ENCODE results near the gene PDE1C.
"Not testable (repeated sequence)": the region's sequence is repeated elsewhere in the genome, so short reads cannot be mapped to it uniquely, and the experiment has no call there.

Gene PDE1C

DNA sequence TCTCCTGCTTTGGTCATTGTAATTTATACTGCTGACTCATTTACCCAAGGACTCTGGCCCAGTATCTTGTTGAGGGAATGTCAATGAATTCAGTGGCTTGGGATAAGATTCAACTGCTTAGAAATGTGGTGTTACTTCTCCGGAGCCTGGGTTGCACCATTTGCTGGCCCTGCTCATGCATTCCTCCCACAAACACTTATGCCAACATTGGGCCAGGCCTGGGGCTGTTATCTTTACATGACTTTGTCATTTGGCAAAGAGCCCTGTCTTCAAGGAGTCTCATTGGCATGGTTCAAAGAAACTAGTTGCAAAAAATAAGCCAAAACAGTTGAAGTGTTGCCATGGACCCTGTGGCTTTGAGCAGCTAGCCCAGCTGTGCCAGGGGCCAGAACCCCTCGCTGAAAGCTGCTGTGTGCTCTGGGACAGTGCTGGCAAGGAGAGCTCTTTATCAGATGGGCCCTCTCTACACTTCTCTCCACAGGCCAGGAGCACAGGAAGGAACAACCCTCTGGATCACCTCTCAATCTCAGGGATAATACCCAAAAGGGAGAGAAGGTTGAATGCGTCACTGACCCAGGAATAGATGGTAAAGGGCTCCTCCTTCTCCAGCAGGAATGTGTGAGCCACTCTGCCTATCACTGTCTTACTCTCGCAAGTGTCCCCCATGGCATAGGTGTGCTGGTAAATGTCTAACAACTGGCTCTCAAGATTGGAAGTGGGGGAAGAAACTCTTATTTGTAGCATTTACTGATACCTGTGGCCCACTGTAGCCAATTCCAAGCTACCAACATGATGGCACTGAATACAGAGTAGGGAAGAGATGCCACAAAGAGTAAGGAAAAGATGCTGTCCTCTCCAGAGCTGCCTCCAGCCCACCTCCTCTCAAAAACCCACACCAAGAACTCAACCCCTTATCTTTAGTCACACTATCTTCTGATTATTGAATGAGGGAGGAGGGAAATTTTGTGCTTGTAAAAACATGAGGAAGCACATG, 23.5 kb upstream of the PDE1C start:
- H3K36me3 ChIP-seq (ENCODE audit: control insufficient read depth, insufficient read depth, low read length), result no peaks in the 10 kb centered on the region
- H3K27ac ChIP-seq (ENCODE audit: low read depth, low read length), result no peak overlapping the region
- H3K9ac ChIP-seq (ENCODE audit: low read depth, low read length), result no peak overlapping the region
- no peak overlapping the region for H3K4me3 ChIP-seq (ENCODE audit: low read depth, low read length)
- H3K4me1 ChIP-seq (ENCODE audit: control insufficient read depth, insufficient read depth, low read length), result no peaks in the 10 kb centered on the region
- no peaks in the 10 kb centered on the region for H3K27me3 ChIP-seq (ENCODE audit: control insufficient read depth, insufficient read depth, low read length)
- H3K9me3 ChIP-seq (ENCODE audit: control insufficient read depth, insufficient read depth, low read length), result no peaks in the 10 kb centered on the region

DNA sequence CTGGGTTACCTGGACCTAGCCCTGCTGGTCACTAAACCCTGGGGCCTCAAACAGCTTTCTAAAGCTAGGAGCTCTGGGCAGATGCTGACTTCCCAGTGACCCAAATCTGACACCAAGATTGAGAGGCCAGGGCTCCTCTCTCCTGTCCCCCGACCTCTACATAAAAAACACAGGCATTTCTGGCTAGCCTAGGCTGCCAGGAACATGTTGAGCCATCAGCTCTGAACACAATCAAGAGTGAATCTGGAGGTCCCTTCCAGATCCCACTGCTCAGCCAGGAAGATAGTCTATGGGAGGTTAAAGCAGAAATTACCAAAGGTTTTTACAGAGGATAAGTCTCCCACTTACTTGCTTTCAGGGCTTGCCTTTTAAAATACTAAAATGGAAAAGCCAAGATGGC, 22.1 kb upstream of the PDE1C start:
- Histone ChIP-seq H3K36me3 (ENCODE audit: control insufficient read depth, insufficient read depth, low read length) (no peaks in the 10 kb centered on the region), H3K9ac (ENCODE audit: low read depth, low read length) (no peak overlapping the region), H3K9me3 (ENCODE audit: control insufficient read depth, insufficient read depth, low read length) (no peaks in the 10 kb centered on the region), H3K27me3 (ENCODE audit: control insufficient read depth, insufficient read depth, low read length) (no peaks in the 10 kb centered on the region), H3K27ac (ENCODE audit: low read depth, low read length) (no peak overlapping the region), H3K4me1 (ENCODE audit: control insufficient read depth, insufficient read depth, low read length) (no peaks in the 10 kb centered on the region), H3K4me3 (ENCODE audit: low read depth, low read length) (no peak overlapping the region)

DNA sequence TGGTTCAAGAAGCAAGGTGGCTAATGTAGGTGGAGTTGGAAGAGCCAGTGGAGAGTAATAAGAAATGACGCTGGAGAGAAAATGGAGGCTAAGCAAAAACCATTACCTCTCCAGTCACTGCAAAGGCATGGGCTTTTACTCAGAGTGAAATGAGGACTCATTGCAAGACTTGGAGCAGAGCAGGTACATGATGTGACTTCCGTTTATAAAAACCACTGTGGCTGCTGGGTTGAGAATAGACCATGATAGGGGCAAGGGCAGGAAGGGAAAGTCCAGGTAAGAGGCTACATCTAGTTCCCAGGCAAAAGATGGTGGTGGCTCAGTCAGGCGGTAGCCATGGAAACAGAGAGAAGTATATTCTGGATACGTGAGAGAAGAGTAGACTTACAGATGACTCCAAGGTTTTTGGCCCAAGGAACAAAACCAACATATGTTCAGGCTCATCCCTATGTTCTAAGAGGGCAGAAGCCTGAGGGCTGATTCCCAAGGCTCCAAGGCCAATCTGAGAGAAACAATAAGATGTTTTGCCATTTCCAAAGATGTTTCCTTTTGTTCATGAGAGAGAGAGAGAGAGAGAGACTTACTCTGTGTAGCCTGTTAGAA, 21.5 kb upstream of the PDE1C start:
- Histone ChIP-seq H3K9me3 (ENCODE audit: control insufficient read depth, insufficient read depth, low read length) (no peaks in the 10 kb centered on the region), H3K27ac (ENCODE audit: low read depth, low read length) (no peak overlapping the region), H3K9ac (ENCODE audit: low read depth, low read length) (no peak overlapping the region), H3K36me3 (ENCODE audit: control insufficient read depth, insufficient read depth, low read length) (no peaks in the 10 kb centered on the region), H3K4me3 (ENCODE audit: low read depth, low read length) (no peak overlapping the region), H3K27me3 (ENCODE audit: control insufficient read depth, insufficient read depth, low read length) (no peaks in the 10 kb centered on the region), H3K4me1 (ENCODE audit: control insufficient read depth, insufficient read depth, low read length) (no peaks in the 10 kb centered on the region)

DNA sequence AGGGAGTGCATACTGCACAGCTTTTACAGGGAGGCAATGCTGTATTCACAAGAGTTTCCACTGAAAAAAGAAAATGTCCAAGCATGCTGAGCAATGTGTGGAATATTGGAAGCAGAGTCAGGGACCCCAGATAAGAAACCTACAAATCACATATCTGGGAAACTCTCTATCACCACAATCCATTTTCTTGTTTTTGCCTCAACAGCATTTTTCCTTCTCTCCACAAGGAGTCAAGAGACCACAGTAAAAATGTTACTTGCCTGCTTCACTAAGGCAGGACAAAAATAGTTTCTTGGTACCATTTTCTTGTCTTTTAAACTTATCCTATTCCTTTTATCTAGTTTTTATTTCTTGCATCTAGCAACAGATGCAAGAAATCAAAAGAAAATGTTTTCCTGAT, 19.5 kb upstream of the PDE1C start:
- Histone ChIP-seq H3K9me3 (ENCODE audit: control insufficient read depth, insufficient read depth, low read length) (no peaks in the 10 kb centered on the region), H3K4me3 (ENCODE audit: low read depth, low read length) (no peak overlapping the region), H3K36me3 (ENCODE audit: control insufficient read depth, insufficient read depth, low read length) (no peaks in the 10 kb centered on the region), H3K9ac (ENCODE audit: low read depth, low read length) (no peak overlapping the region), H3K27me3 (ENCODE audit: control insufficient read depth, insufficient read depth, low read length) (no peaks in the 10 kb centered on the region), H3K4me1 (ENCODE audit: control insufficient read depth, insufficient read depth, low read length) (no peaks in the 10 kb centered on the region), H3K27ac (ENCODE audit: low read depth, low read length) (no peak overlapping the region)

DNA sequence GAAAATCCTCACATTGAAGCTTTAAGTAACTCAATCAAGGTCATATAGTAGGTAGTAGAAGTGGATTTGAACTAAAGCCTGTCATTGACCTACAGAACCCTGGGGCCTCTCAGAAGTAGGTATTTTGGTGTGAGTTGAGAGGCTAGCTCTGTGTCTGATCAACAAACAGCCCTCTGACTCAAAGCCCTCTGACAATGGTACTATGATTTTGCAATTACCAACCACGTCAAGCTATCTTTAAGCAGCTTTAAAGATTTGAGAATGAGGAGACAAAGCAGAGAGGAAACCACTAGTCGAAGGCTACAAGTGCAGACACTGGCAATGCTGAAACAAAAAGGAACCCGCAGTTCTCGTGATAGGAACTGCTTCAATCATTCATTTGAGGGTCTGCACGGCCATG, 19.0 kb upstream of the PDE1C start:
- no peaks in the 10 kb centered on the region for H3K9me3 ChIP-seq (ENCODE audit: control insufficient read depth, insufficient read depth, low read length)
- H3K36me3 ChIP-seq (ENCODE audit: control insufficient read depth, insufficient read depth, low read length), result no peaks in the 10 kb centered on the region
- no peak overlapping the region for H3K9ac ChIP-seq (ENCODE audit: low read depth, low read length)
- no peaks in the 10 kb centered on the region for H3K27me3 ChIP-seq (ENCODE audit: control insufficient read depth, insufficient read depth, low read length)
- H3K4me3 ChIP-seq (ENCODE audit: low read depth, low read length), result no peak overlapping the region
- H3K27ac ChIP-seq (ENCODE audit: low read depth, low read length), result no peak overlapping the region
- H3K4me1 ChIP-seq (ENCODE audit: control insufficient read depth, insufficient read depth, low read length), result no peaks in the 10 kb centered on the region

DNA sequence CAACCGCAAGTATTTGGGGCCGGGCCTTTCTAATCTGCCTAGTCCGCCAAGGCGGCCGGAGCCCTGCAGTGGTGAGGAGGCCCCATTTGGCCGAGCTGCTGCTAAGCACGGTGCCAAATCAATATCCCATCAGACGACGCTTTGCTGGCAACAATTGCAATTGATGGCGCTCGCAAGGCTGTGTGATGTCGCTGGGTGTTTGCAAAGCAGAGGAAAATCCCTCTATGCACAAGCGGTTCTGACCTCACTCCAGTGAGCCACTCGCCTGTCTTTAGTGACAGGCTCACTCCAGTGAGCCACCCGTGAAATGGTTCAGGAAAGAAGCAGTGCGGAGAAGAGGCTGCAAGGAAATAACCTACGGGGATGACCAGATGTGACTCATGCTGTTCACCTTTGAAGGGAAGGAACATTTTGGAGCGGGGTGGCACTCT, 18.3 kb upstream of the PDE1C start:
- H3K9me3 ChIP-seq (ENCODE audit: control insufficient read depth, insufficient read depth, low read length), result no peaks in the 10 kb centered on the region
- H3K27me3 ChIP-seq (ENCODE audit: control insufficient read depth, insufficient read depth, low read length), result no peaks in the 10 kb centered on the region
- no peak overlapping the region for H3K9ac ChIP-seq (ENCODE audit: low read depth, low read length)
- H3K4me1 ChIP-seq (ENCODE audit: control insufficient read depth, insufficient read depth, low read length), result no peaks in the 10 kb centered on the region
- no peaks in the 10 kb centered on the region for H3K36me3 ChIP-seq (ENCODE audit: control insufficient read depth, insufficient read depth, low read length)
- no peak overlapping the region for H3K27ac ChIP-seq (ENCODE audit: low read depth, low read length)
- H3K4me3 ChIP-seq (ENCODE audit: low read depth, low read length), result no peak overlapping the region

DNA sequence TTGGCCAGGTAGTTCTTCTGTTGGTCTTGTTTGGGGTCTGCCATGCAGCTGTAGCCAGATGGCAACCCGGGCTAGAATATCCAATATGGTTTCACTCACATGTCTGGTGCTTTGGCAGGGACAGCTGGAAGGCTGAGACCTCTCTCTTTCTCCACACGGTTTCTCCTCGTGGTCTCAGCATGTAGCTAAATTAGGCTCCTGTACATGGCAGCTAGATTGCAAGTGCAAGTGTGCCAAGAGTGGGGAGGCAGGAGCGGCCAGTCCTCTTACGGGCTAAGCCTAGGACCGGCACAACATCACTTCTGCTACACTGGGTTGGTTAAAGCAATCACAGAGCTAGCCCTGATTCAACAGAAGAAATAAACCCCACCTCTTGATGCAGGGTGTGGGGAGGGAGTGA, 9.3 kb upstream of the PDE1C start:
- H3K36me3 ChIP-seq (ENCODE audit: control insufficient read depth, insufficient read depth, low read length), result no peaks in the 10 kb centered on the region
- no peak overlapping the region for H3K9ac ChIP-seq (ENCODE audit: low read depth, low read length)
- H3K4me1 ChIP-seq (ENCODE audit: control insufficient read depth, insufficient read depth, low read length), result no peaks in the 10 kb centered on the region
- peaks cover 2% of the 10 kb centered on the region; the same call in 1 of the 2 replicates for H3K27me3 ChIP-seq (ENCODE audit: control insufficient read depth, insufficient read depth, low read length)
- H3K4me3 ChIP-seq (ENCODE audit: low read depth, low read length), result no peak overlapping the region
- H3K9me3 ChIP-seq (ENCODE audit: control insufficient read depth, insufficient read depth, low read length), result peaks cover 10% of the 10 kb centered on the region
- H3K27ac ChIP-seq (ENCODE audit: low read depth, low read length), result no peak overlapping the region

DNA sequence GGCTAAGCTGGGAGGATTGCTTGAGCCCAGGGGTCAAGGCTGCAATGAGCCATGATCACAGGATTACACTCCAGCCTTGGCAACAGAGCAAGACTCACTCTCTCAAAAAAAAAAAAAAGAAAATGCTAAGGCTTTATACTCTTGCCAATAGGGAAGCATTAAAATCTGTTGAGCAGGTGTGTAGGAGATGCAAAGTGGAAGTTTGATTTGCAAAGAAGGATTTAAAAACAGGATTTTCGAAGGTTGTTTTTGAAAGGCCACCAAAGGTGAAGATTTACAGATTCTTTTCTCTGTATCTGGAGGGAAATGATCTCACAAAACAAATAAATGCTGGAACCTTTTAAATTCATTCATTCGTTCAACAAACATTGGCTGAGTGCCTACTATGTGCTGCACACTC, 8.6 kb upstream of the PDE1C start:
- Histone ChIP-seq H3K4me1 (ENCODE audit: control insufficient read depth, insufficient read depth, low read length) (no peaks in the 10 kb centered on the region), H3K27me3 (ENCODE audit: control insufficient read depth, insufficient read depth, low read length) (peaks cover 9% of the 10 kb centered on the region), H3K27ac (ENCODE audit: low read depth, low read length) (no peak overlapping the region), H3K9me3 (ENCODE audit: control insufficient read depth, insufficient read depth, low read length) (peaks cover 10% of the 10 kb centered on the region), H3K4me3 (ENCODE audit: low read depth, low read length) (no peak overlapping the region), H3K9ac (ENCODE audit: low read depth, low read length) (no peak overlapping the region), H3K36me3 (ENCODE audit: control insufficient read depth, insufficient read depth, low read length) (no peaks in the 10 kb centered on the region)

DNA sequence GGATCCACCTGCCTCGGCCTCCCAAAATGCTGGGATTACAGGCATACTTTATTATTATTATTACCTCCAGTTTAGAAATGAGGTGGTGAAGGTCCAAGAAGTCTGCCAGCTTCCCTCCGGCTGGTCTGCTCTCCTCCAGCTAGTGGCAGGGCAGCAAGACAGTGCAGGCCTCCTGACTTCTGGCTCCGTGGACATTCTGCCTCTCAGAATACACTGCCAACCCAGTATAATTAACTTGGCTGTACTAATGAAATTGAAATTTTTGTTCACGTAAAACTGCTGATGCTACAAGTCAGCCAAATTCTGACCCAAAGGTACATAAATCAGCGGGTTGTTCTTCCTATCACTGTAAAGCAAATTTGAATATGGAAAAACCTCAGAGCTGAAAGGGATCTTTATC, 7.6 kb upstream of the PDE1C start:
- Histone ChIP-seq H3K9ac (ENCODE audit: low read depth, low read length) (no peak overlapping the region), H3K4me1 (ENCODE audit: control insufficient read depth, insufficient read depth, low read length) (no peaks in the 10 kb centered on the region), H3K4me3 (ENCODE audit: low read depth, low read length) (no peak overlapping the region), H3K27me3 (ENCODE audit: control insufficient read depth, insufficient read depth, low read length) (peaks cover 19% of the 10 kb centered on the region), H3K9me3 (ENCODE audit: control insufficient read depth, insufficient read depth, low read length) (peaks cover 10% of the 10 kb centered on the region), H3K27ac (ENCODE audit: low read depth, low read length) (no peak overlapping the region), H3K36me3 (ENCODE audit: control insufficient read depth, insufficient read depth, low read length) (no peaks in the 10 kb centered on the region)

DNA sequence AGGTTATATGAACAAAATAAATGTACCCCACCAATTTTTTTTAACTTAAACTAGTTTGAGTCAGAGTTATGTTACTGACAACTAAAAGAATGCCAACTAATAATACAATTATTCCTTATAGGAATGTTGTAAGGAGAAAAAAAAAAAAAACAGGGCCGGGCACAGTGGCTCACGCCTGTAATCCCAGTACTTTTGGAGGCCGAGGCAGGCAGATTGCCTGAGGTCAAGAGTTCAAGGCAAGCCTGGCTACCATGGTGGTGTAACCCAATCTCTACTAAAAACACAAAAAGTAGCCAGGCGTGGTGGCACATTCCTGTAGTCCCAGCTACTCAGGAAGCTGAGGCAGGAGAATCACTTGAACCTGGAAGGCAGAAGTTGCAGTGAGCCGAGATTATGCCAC, 6.6 kb upstream of the PDE1C start:
- not testable (repeated sequence) for H3K4me1 ChIP-seq (ENCODE audit: control insufficient read depth, insufficient read depth, low read length); H3K27ac ChIP-seq (ENCODE audit: low read depth, low read length); H3K9ac ChIP-seq (ENCODE audit: low read depth, low read length); H3K4me3 ChIP-seq (ENCODE audit: low read depth, low read length); H3K36me3 ChIP-seq (ENCODE audit: control insufficient read depth, insufficient read depth, low read length)
- H3K9me3 ChIP-seq (ENCODE audit: control insufficient read depth, insufficient read depth, low read length), result peaks cover 10% of the 10 kb centered on the region
- H3K27me3 ChIP-seq (ENCODE audit: control insufficient read depth, insufficient read depth, low read length), result peaks cover 29% of the 10 kb centered on the region

DNA sequence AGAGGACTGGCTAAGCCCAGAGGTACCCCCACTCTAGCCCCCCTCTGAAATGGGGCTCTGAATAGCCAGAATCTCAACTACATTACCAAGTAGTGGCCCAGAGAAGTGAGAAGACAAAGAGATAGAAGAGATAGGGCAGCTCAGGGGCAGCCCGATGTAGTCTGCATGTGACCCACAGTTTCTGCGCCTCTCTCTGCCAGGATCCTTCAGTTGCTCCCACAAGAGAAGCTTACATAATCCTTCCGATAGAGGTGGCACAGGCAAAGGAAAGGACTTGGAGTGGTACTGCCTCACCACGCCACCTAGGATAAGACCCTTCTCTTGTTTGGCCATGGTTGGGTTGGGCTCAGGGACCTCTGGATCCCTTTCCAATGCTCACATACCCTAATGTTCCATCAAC, 5.4 kb upstream of the PDE1C start:
- H3K4me1 ChIP-seq (ENCODE audit: control insufficient read depth, insufficient read depth, low read length), result no peaks in the 10 kb centered on the region
- peaks cover 41% of the 10 kb centered on the region for H3K27me3 ChIP-seq (ENCODE audit: control insufficient read depth, insufficient read depth, low read length)
- no peaks in the 10 kb centered on the region for H3K9me3 ChIP-seq (ENCODE audit: control insufficient read depth, insufficient read depth, low read length)
- H3K27ac ChIP-seq (ENCODE audit: low read depth, low read length), result no peak overlapping the region
- H3K36me3 ChIP-seq (ENCODE audit: control insufficient read depth, insufficient read depth, low read length), result no peaks in the 10 kb centered on the region
- H3K4me3 ChIP-seq (ENCODE audit: low read depth, low read length), result no peak overlapping the region
- no peak overlapping the region for H3K9ac ChIP-seq (ENCODE audit: low read depth, low read length)
